ENCODE data around the gene TMEM222. TPM values are rescaled to one million over a fixed set of nuclear protein-coding genes. Genes with fewer than 3 reads are reported as not detected.
A peak's percentile ranks its signal among the peaks of the same experiment; 100 is the strongest.

The TMEM222 gene
- total RNA-seq, 1 donor from 2014 or later, result 46.7 TPM

GRCh38 chr1:27367160-27367650 lies 45.2 kb downstream of the TMEM222 start:
- H3K27ac Mint-ChIP-seq (ENCODE audit: unreplicated experiment), result no peak overlapping the region

GRCh38 chr1:27368869-27369582 lies 47.1 kb downstream of the TMEM222 start:
- Mint-ChIP-seq H3K27ac (ENCODE audit: unreplicated experiment) (no peak overlapping the region), H3K36me3 (ENCODE audit: low read depth) (no peaks in the 10 kb centered on the region), H3K9me3 (no peaks in the 10 kb centered on the region), H3K27me3 (ENCODE audit: low read depth) (no peaks in the 10 kb centered on the region), H3K4me3 (peak overlapping the region; percentile 62), H3K4me1 (peaks cover 29% of the 10 kb centered on the region)
- peak; percentile 18 for TF ChIP-seq CTCF (conservative IDR thresholded peaks at IDR 0.05)
- no peak for DNase-seq (ENCODE audit: low read depth, low spot score)

More at GRCh38 chr1:27367160-27367650, 45.2 kb downstream of the TMEM222 start:
- H3K27me3 Mint-ChIP-seq (ENCODE audit: low read depth), result no peaks in the 10 kb centered on the region
- TF ChIP-seq CTCF (conservative IDR thresholded peaks at IDR 0.05), result no peak
- peaks cover 41% of the 10 kb centered on the region for H3K4me1 Mint-ChIP-seq
- H3K4me3 Mint-ChIP-seq, result peak overlapping the region; percentile 84
- no peak for DNase-seq (ENCODE audit: low read depth, low spot score)
- H3K9me3 Mint-ChIP-seq, result no peaks in the 10 kb centered on the region
- no peaks in the 10 kb centered on the region for H3K36me3 Mint-ChIP-seq (ENCODE audit: low read depth)

GRCh38 chr1:27372022-27372807 lies 50.3 kb downstream of the TMEM222 start:
- no peak overlapping the region for H3K27ac Mint-ChIP-seq (ENCODE audit: unreplicated experiment)

GRCh38 chr1:27372808-27373690 lies 51.1 kb downstream of the TMEM222 start:
- H3K4me1 Mint-ChIP-seq, result no peaks in the 10 kb centered on the region
- peak; percentile 50 for TF ChIP-seq CTCF (conservative IDR thresholded peaks at IDR 0.05)
- no peak overlapping the region for H3K4me3 Mint-ChIP-seq
- no peaks in the 10 kb centered on the region for H3K27me3 Mint-ChIP-seq (ENCODE audit: low read depth)
- H3K9me3 Mint-ChIP-seq, result no peaks in the 10 kb centered on the region
- no peak overlapping the region for H3K27ac Mint-ChIP-seq (ENCODE audit: unreplicated experiment)
- no peaks in the 10 kb centered on the region for H3K36me3 Mint-ChIP-seq (ENCODE audit: low read depth)
- DNase-seq (ENCODE audit: low read depth, low spot score), result no peak

More at GRCh38 chr1:27372022-27372807, 50.3 kb downstream of the TMEM222 start:
- DNase-seq (ENCODE audit: low read depth, low spot score), result no peak
- H3K27me3 Mint-ChIP-seq (ENCODE audit: low read depth), result no peaks in the 10 kb centered on the region
- no peaks in the 10 kb centered on the region for H3K36me3 Mint-ChIP-seq (ENCODE audit: low read depth)
- no peak for TF ChIP-seq CTCF (conservative IDR thresholded peaks at IDR 0.05)
- peaks cover 5% of the 10 kb centered on the region for H3K4me1 Mint-ChIP-seq
- no peaks in the 10 kb centered on the region for H3K9me3 Mint-ChIP-seq
- H3K4me3 Mint-ChIP-seq, result no peak overlapping the region
